AG04450 (cell line): ENCODE measurements around the gene ADAM15. TPM values are rescaled to one million over a fixed set of nuclear protein-coding genes. Genes with fewer than 3 reads are reported as not detected.
A peak's percentile ranks its signal among the peaks of the same experiment; 100 is the strongest.

ENCODE experiments used
- CTCF ChIA-PET: fragments of 300-600, 350-600 bp; formaldehyde crosslinking; extraction: SDS; loops from one replicate; lab custom pipeline; 2022; ENCODE audit warnings: antibody characterized with exemption, inconsistent platforms; lab: Charles Lee
- POLR2A ChIA-PET: fragments of 350-600 bp; formaldehyde crosslinking; extraction: SDS; loops from one replicate; lab custom pipeline; 2021; ENCODE audit warnings: antibody characterized with exemption, inconsistent platforms; lab: Yijun Ruan, JAX
- DNase-seq: peaks from one replicate; pipeline ENCODE4 v3.0.0-alpha.2; 2011; ENCODE audit warnings: low read depth, low spot score
- H3K27ac ChIP-seq: one replicate; pipeline ENCODE4 v1.5.1; 2012; ENCODE audit warnings: low read depth, low read length, control low read depth
- H3K27me3 ChIP-seq: one replicate; pipeline ENCODE4 v1.6.0; 2012; ENCODE audit warnings: low read length; ENCODE audit not compliant: control insufficient read depth, insufficient read depth
- H3K4me3 ChIP-seq: 2 replicates; pipeline ENCODE4 v1.5.1; 2011; ENCODE audit warnings: mild to moderate bottlenecking, low read depth, low read length, control low read depth
- H3K9me3 ChIP-seq: 2 replicates; pipeline ENCODE4 v1.5.1; 2012; ENCODE audit warnings: low read length; ENCODE audit not compliant: control insufficient read depth, insufficient read depth
- CTCF ChIP-seq: IDR thresholded peaks from 2 replicates; pipeline ENCODE4 v1.5.1; 2011; ENCODE audit warnings: low read depth, low read length, control low read depth, inconsistent platforms
- polyA plus RNA-seq: library from polyadenylated mRNA; depleted of rRNA; stranded (reverse); fragments of >200 nt; gene quantifications from 2 replicates; pipeline ENCODE4 v1.2.3, GENCODE V29; 2011

The ADAM15 gene
- polyA plus RNA-seq, 1 experiment = 25.9 TPM

- DNase-seq = no peak
- H3K27me3 ChIP-seq = no peaks in the 10 kb centered on the region
- ChIA-PET CTCF (interaction anchor here (0.6 to 4.6 kb wide), 11 partner anchors 9 to 581 kb away, joined by 3 to 29 read pairs (median 6); partner anchors contain the start of genes ADAM15, PBXIP1 and PMVK), POLR2A (no interaction called here)
- H3K9me3 ChIP-seq = no peaks in the 10 kb centered on the region; the same call in 1 of the 2 replicates
- TF ChIP-seq CTCF = no peak
- no peak overlapping the region for H3K27ac ChIP-seq
- no peak overlapping the region for H3K4me3 ChIP-seq
Observed at GRCh38 chr1:155060736-155061135, 9.6 kb downstream of the ADAM15 start.

DNA sequence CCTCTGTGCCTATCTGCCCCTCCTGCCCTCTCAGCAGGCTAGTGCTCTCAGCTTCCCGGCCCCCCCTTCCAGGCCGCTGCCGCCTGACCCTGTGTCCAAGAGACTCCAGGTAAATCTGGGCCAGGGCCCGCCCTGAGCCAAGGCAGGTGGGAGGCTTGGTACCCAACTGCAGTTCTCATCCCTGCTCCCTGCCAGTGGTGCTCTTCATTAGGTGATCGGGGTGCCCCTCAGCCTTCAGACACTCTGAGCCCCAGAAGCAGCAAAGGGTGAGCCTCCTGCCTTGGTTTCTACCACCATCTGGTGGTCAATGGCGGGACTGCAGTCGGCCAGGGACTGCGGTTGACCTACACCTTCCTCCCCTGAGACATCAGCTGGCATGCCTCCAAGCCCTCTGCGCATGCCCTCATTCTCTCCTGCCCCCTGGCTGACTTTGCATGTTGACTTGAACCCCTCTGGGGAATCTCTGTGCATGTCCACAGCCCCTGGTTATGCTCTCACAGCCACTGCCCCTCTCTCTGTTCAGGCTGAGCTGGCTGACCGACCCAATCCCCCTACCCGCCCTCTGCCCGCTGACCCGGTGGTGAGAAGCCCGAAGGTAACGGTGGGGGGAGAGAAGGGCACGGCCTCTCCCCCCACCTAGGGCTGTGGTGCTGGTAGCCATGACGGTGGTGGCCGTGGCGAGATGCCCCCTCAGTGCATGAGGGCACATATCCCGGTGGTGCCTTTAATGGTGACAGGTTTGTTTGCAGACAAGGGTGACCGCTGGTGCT, 10.4 kb downstream of the ADAM15 start:
- DNase-seq = peak; percentile 55
- Histone ChIP-seq H3K27me3 (no peaks in the 10 kb centered on the region), H3K9me3 (no peaks in the 10 kb centered on the region; the same call in 1 of the 2 replicates), H3K4me3 (no peak overlapping the region), H3K27ac (no peak overlapping the region)
- TF ChIP-seq CTCF = peak; percentile 98
- POLR2A ChIA-PET = no interaction called here
- CTCF ChIA-PET = interaction anchor here (0.6 to 4.6 kb wide), 16 partner anchors 10 to 582 kb away, joined by 3 to 29 read pairs (median 4); partner anchors contain the start of genes ADAM15, PBXIP1 and PMVK

GRCh38 chr1:155062151-155062686, 11.1 kb downstream of the ADAM15 start:
- POLR2A ChIA-PET = no interaction called here

DNA sequence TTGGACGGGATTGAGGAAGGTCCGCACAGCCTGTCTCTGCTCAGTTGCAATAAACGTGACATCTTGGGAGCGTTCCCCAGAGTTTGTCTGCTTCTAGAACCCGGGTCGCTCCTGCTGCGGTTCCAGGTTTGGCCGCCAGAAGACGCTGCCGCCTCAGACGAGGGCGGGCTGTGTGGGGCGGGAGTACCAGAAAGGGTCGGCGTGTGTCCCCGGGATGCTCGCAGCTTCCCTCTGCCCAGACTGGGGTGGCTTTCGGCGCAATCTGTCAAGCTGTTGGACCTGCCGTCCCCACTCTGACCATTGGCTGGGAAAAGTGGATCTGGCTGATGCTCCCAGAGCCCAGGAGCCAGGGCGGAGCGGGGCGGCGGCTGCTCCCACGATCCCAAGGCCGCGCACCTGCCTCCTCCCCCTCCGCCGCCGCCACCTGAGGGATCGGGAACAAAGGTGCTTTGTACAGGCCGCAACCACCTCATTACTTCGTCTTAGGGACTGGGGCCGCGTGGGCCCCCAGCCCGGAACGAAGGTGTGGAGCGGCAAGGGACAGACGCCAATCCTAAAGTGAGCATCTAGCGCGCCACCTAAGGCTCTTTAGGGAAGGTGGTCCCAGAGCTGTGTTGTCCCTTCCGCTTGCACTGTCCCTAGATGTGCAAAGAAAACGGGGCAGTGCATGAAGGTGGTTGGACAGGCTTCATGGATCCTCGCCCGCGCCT, 11.7 kb downstream of the ADAM15 start:
- Histone ChIP-seq H3K9me3 (no peaks in the 10 kb centered on the region; the same call in 1 of the 2 replicates), H3K27ac (no peak overlapping the region), H3K27me3 (no peaks in the 10 kb centered on the region), H3K4me3 (peak overlapping the region; percentile 96)
- CTCF ChIA-PET = interaction anchor here (0.5 to 2.9 kb wide), 6 partner anchors 12 to 359 kb away, joined by 3 to 29 read pairs (median 7); partner anchors contain the start of gene ADAM15
- no peak for DNase-seq
- POLR2A ChIA-PET = no interaction called here
- peak; percentile 72 for TF ChIP-seq CTCF

More at GRCh38 chr1:155062151-155062686, 11.1 kb downstream of the ADAM15 start:
- Histone ChIP-seq H3K4me3 (no peak overlapping the region), H3K9me3 (no peaks in the 10 kb centered on the region; the same call in 1 of the 2 replicates), H3K27me3 (no peaks in the 10 kb centered on the region), H3K27ac (no peak overlapping the region)
- CTCF ChIA-PET = interaction anchor here (0.6 to 4.6 kb wide), 16 partner anchors 10 to 583 kb away, joined by 3 to 29 read pairs (median 4); partner anchors contain the start of genes ADAM15, PBXIP1 and PMVK
- no peak for DNase-seq
- no peak; the same call in 1 of the 2 replicates for TF ChIP-seq CTCF
